Medulla oblongata (tissue), 1 donor: Measurements from ENCODE around the gene KCND2.

Experiments
- DNase-seq: peaks from one replicate; pipeline ENCODE4 v3.0.0-alpha.2; 2015; ENCODE audit errors: extremely low spot score

The KCND2 gene

GRCh38 chr7:120311028-120311788 is 38.2 kb downstream of the KCND2 start:
- no peak for DNase-seq

GRCh38 chr7:120320218-120320961 is 47.4 kb downstream of the KCND2 start:
- no peak for DNase-seq

DNA sequence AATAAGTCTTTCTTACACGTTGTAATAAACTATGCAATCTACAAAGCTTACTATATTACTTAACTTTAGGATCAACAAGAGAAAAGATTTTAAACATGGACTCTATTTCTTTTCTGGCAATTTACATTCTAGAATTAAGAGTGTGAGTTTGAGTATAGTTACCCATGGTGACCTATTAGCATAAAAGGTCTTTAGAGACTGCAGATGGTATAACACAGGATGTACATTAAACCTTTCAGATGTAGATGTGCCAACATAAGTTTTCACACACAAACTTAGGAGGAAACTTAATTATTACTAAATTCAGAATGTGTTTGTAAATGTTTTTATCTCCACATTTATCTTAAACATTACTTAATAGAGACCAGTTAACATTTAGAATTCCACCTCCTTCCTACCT is 54.1 kb downstream of the KCND2 start:
- DNase-seq = no peak

- DNase-seq = peak; percentile 33
Measured at GRCh38 chr7:120332433-120332832, 59.5 kb downstream of the KCND2 start.

- no peak for DNase-seq
Measured at GRCh38 chr7:120334475-120334874, 61.5 kb downstream of the KCND2 start.

DNA sequence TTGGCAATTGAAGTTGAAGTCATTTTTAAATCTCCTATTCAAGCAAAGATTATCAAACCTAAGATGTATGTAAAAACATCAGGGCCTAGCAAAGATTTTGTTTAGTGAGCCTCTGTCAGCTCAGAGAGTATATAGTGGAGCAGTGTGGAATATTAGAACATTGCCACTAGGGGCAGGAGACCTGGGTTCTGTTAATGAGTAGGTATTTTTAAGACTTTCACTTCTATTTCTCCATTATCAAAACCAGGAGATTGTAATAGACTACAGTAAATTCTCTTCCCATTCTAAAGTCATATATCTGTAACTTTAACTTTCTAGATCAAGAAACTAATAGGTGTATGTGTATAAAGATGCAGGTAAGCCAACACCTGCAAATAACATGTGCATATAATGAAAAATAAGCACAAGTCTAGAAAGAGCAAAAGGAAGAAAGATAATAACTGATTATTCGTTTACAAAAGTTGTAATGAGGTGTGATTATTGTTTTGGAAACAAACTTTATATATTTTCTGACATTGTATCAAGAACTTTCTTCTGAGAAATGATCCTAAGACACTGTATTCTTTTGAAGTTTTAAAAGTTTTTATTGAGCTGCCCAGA is 64.4 kb downstream of the KCND2 start:
- no peak for DNase-seq

- no peak for DNase-seq
Measured at GRCh38 chr7:120344276-120344675, 71.3 kb downstream of the KCND2 start.

DNA sequence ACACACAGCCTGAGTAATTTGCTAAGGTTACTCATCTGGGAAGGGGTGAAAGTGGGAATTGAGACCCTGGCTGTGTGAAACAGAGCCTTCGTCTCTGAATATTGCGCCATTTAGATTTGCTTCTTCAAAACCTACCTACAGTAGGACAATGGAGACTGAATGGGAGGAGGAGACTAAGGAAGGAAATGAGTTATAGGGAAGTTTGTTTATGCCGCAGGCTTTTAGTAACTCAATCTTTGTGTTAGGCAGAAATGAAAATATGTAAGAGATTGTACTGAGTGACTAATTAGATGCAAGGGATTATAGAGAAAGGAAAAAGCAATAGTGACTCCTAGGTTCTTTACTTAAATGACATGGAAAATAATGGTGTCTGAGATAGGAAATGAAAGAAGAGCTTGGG is 80.2 kb downstream of the KCND2 start:
- DNase-seq = no peak

DNA sequence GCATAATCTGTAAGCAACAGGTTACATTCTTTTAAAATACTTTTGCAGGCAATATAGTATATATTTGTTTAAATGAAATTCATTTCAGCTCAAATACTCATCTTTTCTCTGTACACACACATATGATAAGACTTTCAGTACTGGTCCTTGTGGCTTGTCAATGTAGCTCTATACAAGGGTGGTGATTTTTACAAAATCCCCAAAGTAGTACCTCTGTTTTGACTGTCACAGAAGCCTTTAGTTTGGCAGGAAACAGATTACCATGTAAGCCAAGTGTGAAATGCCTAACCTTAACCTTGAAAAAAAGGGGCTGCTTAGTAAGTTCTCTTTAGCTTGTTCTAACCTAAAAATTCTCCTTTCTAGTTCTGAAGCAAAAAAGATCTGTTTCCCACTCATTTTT is 87.9 kb downstream of the KCND2 start:
- no peak for DNase-seq

GRCh38 chr7:120363414-120363813 is 90.4 kb downstream of the KCND2 start:
- DNase-seq = no peak

DNA sequence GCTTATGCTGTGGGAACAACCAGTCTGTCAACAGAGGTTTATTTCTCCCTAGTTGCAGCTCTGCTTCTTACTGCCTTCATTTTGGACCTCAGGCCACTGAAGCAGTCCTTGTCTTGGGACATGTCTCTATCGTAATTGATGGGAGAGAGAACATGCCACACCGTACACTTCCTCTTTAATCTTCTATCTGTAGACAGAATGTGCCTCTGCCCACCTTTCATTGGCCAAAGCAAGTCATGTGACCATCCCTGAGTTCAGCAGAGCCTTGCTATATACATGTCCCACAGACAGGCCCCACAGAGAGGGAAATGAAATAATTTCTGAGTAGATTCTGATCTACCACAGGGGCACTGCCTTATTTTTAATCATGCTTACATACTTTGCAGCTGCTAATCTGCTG is 98.0 kb downstream of the KCND2 start:
- DNase-seq = no peak

- no peak for DNase-seq
Measured at GRCh38 chr7:120373174-120373573, 100.2 kb downstream of the KCND2 start.

DNA sequence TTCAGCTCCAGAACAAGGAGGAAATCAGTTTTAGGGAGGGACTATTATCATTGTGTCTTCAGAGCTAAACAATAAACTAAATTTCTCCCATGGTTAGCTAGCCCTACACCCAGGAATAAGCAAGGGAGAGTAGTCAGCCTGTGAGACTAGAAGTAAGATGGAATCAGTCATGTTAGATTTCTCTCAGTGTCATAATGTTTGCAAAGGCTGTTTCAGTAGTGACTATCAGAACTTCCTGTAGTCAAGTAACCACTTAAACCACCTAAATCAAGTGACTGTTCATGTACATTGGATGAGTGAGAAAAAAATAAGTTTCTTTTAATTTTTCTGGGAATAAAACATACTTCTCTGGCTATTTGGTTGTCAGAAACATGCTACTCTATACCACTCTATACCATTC is 121.6 kb downstream of the KCND2 start:
- no peak for DNase-seq

DNA sequence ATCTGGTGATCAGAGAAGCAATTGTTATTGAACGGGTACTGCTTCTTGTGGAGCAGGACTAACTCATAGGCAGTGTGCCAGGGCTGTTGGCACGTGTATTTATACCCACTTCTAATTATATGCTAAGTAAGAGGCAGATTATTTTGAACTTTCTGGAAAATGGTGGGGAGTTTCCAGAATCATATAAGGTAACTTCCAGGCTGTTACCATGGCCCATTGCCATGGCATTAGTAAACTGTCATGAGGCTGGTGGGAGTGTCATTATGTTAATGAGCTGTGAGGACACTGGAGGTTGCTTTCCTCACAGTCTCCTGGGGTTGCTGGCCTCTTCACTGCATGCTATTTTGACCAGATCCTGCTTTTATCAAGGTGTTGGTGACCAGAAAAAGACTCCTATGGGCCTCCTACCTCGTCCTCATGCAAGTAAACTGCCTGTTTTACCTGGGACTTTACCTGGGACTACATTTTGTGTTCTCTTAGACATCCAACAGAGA is 122.6 kb downstream of the KCND2 start:
- DNase-seq = no peak

- DNase-seq = no peak
Measured at GRCh38 chr7:120398284-120399000, 125.5 kb downstream of the KCND2 start.

- no peak for DNase-seq
Measured at GRCh38 chr7:120400806-120401455, 128.0 kb downstream of the KCND2 start.

- DNase-seq = peak; percentile 7
Measured at GRCh38 chr7:120402079-120402767, 129.2 kb downstream of the KCND2 start.

- DNase-seq = no peak
Measured at GRCh38 chr7:120402801-120403200, 129.8 kb downstream of the KCND2 start.

DNA sequence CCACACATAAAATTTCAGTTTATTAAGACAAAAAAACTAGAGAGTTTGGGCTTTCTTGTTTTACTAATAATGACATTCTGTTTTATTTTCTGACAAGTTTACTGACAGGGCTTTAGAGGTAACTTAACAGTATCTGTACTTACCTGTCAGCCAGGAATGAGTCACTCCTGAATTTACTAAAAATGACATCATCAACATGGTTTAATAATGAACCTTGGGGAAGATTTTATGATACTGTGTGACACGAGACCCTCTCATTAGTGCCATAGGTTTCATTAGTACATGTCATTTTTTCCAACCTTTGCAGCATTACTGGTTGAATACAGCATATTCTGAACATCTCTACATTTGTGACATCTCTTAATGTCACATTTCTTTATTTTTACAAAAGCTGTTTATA is 131.1 kb downstream of the KCND2 start:
- DNase-seq = no peak

DNA sequence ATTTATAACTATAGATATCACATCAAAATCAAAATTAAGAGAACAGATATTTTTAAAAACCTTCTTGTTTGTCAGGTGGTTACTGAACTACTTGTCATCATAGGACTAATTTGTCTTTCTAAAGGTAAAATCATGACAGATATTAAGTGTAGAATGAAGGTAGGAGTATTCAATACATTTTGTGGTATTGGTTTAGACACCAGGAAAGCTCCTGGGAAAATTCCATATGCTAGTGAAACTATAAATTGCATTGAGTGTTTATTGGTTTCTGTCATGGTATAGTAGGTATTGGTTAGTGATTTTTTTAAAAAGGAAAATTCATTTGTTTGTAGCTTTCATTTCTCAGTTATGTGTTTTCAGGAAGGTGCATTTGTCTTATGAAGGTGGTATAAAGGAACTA is 132.7 kb downstream of the KCND2 start:
- DNase-seq = no peak

GRCh38 chr7:120407010-120407409 is 134.0 kb downstream of the KCND2 start:
- DNase-seq = no peak
